ENCODE measurements around the gene HAUS2.

Gene HAUS2

GRCh38 chr15:42608752-42609488 is 60.3 kb downstream of the HAUS2 start:
- no peak for DNase-seq (ENCODE audit: low read depth)

GRCh38 chr15:42611532-42611931 is 62.9 kb downstream of the HAUS2 start:
- DNase-seq (ENCODE audit: low read depth), result no peak

GRCh38 chr15:42612367-42612912 is 63.8 kb downstream of the HAUS2 start:
- DNase-seq (ENCODE audit: low read depth), result no peak

GRCh38 chr15:42616107-42616506 is 67.5 kb downstream of the HAUS2 start:
- no peak for DNase-seq (ENCODE audit: low read depth)

All from T-helper 22 cell (primary cell).